A673 (cell line): Measurements from ENCODE around the gene DDX54.

ENCODE experiments used
- EZH2 ChIP-seq: fragments of 200-600 bp; sonication (generic); IDR thresholded peaks from 2 replicates; pipeline ENCODE4 v1.6.1; 2017; ENCODE audit warnings: borderline replicate concordance, low read depth, mild to moderate bottlenecking, mixed read lengths, antibody characterized with exemption, low read length; ENCODE audit not compliant: poor library complexity, severe bottlenecking
- TF ChIP-seq, protein P1 (sequence below): fragments of 300-800, 200-600 bp; sonication (generic); conservative IDR thresholded peaks from 2 replicates; pipeline ENCODE4 v1.5.1; 2017; ENCODE audit warnings: low read depth, mild to moderate bottlenecking, antibody characterized with exemption, low read length, moderate library complexity, mixed read lengths

DNA sequence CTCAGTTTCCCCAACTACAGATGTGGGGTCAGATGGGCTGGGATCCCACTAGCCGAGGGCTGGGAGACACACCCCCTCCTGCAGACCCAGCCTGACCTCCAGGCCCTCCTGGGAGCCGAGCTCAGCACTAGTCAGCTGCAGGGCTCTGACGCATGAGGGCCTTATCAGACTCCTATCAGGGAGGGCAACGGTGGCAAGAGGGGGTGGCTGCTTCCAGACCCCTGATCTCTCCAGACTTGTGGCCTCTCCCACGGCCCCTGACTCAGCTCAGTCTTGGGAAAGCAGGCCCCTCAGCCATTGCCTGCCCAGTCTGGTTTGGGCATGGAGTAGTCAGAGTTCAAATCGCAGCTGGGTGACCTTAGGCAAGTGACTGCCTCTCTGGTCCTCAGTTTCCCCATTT lies 52.2 kb downstream of the DDX54 start:
- TF ChIP-seq, protein P1, sequence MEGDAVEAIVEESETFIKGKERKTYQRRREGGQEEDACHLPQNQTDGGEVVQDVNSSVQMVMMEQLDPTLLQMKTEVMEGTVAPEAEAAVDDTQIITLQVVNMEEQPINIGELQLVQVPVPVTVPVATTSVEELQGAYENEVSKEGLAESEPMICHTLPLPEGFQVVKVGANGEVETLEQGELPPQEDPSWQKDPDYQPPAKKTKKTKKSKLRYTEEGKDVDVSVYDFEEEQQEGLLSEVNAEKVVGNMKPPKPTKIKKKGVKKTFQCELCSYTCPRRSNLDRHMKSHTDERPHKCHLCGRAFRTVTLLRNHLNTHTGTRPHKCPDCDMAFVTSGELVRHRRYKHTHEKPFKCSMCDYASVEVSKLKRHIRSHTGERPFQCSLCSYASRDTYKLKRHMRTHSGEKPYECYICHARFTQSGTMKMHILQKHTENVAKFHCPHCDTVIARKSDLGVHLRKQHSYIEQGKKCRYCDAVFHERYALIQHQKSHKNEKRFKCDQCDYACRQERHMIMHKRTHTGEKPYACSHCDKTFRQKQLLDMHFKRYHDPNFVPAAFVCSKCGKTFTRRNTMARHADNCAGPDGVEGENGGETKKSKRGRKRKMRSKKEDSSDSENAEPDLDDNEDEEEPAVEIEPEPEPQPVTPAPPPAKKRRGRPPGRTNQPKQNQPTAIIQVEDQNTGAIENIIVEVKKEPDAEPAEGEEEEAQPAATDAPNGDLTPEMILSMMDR = no peak
- TF ChIP-seq EZH2 = no peak
